ENCODE results near the gene SHISA8.

The SHISA8 gene

GRCh38 chr22:41902932-41903421 lies 11.9 kb downstream of the SHISA8 start:
- FAIRE-seq (no peak), DNase-seq (ENCODE audit: extremely low spot score, insufficient read length, low read depth) (no peak)

- DNase-seq (ENCODE audit: extremely low spot score, insufficient read length, low read depth) = no peak
- FAIRE-seq = no peak
Measured at GRCh38 chr22:41902016-41902415, 12.9 kb downstream of the SHISA8 start.

GRCh38 chr22:41900652-41901312 lies 14.1 kb downstream of the SHISA8 start:
- FAIRE-seq (no peak), DNase-seq (ENCODE audit: extremely low spot score, insufficient read length, low read depth) (no peak)

- DNase-seq (ENCODE audit: extremely low spot score, insufficient read length, low read depth) = no peak
- no peak for FAIRE-seq
Measured at GRCh38 chr22:41899992-41900651, 14.8 kb downstream of the SHISA8 start.

- FAIRE-seq (no peak), DNase-seq (ENCODE audit: extremely low spot score, insufficient read length, low read depth) (no peak)
Measured at GRCh38 chr22:41899110-41899509, 15.8 kb downstream of the SHISA8 start.

GRCh38 chr22:41898645-41899044 lies 16.2 kb downstream of the SHISA8 start:
- FAIRE-seq = no peak
- no peak for DNase-seq (ENCODE audit: extremely low spot score, insufficient read length, low read depth)

- DNase-seq (ENCODE audit: extremely low spot score, insufficient read length, low read depth) = no peak
- no peak for FAIRE-seq
Measured at GRCh38 chr22:41893591-41894375, 21.1 kb downstream of the SHISA8 start.

- no peak for FAIRE-seq
- DNase-seq (ENCODE audit: extremely low spot score, insufficient read length, low read depth) = no peak
Measured at GRCh38 chr22:41892721-41893120, 22.2 kb downstream of the SHISA8 start.

GRCh38 chr22:41891407-41891806 lies 23.5 kb downstream of the SHISA8 start:
- no peak for FAIRE-seq
- DNase-seq (ENCODE audit: extremely low spot score, insufficient read length, low read depth) = no peak

GRCh38 chr22:41888627-41889200 lies 26.2 kb downstream of the SHISA8 start:
- DNase-seq (ENCODE audit: extremely low spot score, insufficient read length, low read depth) = no peak
- peak; percentile 72 for FAIRE-seq

- DNase-seq (ENCODE audit: extremely low spot score, insufficient read length, low read depth) = no peak
Measured at GRCh38 chr22:41885516-41885915, 29.4 kb downstream of the SHISA8 start.

GRCh38 chr22:41885116-41885515 lies 29.8 kb downstream of the SHISA8 start:
- no peak for FAIRE-seq

More at GRCh38 chr22:41885516-41885915, 29.4 kb downstream of the SHISA8 start:
- FAIRE-seq = no peak

GRCh38 chr22:41883400-41883799 lies 31.5 kb downstream of the SHISA8 start:
- FAIRE-seq (no peak), DNase-seq (ENCODE audit: extremely low spot score, insufficient read length, low read depth) (no peak)

More at GRCh38 chr22:41885116-41885515, 29.8 kb downstream of the SHISA8 start:
- no peak for DNase-seq (ENCODE audit: extremely low spot score, insufficient read length, low read depth)

GRCh38 chr22:41880653-41881052 lies 34.2 kb downstream of the SHISA8 start:
- FAIRE-seq (no peak), DNase-seq (ENCODE audit: extremely low spot score, insufficient read length, low read depth) (no peak)

GRCh38 chr22:41876675-41877074 lies 38.2 kb downstream of the SHISA8 start:
- FAIRE-seq = no peak
- no peak for DNase-seq (ENCODE audit: extremely low spot score, insufficient read length, low read depth)

GRCh38 chr22:41876275-41876674 lies 38.6 kb downstream of the SHISA8 start:
- FAIRE-seq (no peak), DNase-seq (ENCODE audit: extremely low spot score, insufficient read length, low read depth) (no peak)

- FAIRE-seq (no peak), DNase-seq (ENCODE audit: extremely low spot score, insufficient read length, low read depth) (no peak)
Measured at GRCh38 chr22:41875531-41876270, 39.2 kb downstream of the SHISA8 start.

- DNase-seq (ENCODE audit: extremely low spot score, insufficient read length, low read depth) (no peak), FAIRE-seq (no peak)
Measured at GRCh38 chr22:41874090-41874489, 40.8 kb downstream of the SHISA8 start.

GRCh38 chr22:41873391-41873790 lies 41.5 kb downstream of the SHISA8 start:
- no peak for FAIRE-seq
- DNase-seq (ENCODE audit: extremely low spot score, insufficient read length, low read depth) = no peak

- no peak for DNase-seq (ENCODE audit: extremely low spot score, insufficient read length, low read depth)
- no peak for FAIRE-seq
Measured at GRCh38 chr22:41870786-41871185, 44.1 kb downstream of the SHISA8 start.
